Fibroblast of peridontal ligament (primary cell): ENCODE measurements around the gene IL11.
A peak's percentile ranks its signal among the peaks of the same experiment; 100 is the strongest.
"Not testable (repeated sequence)": the region's sequence is repeated elsewhere in the genome, so short reads cannot be mapped to it uniquely, and the experiment has no call there.

ENCODE experiments used
- DNase-seq: peaks from one replicate; pipeline ENCODE4 v3.0.0-alpha.2; 2010; ENCODE audit errors: extremely low read depth

Gene IL11

DNA sequence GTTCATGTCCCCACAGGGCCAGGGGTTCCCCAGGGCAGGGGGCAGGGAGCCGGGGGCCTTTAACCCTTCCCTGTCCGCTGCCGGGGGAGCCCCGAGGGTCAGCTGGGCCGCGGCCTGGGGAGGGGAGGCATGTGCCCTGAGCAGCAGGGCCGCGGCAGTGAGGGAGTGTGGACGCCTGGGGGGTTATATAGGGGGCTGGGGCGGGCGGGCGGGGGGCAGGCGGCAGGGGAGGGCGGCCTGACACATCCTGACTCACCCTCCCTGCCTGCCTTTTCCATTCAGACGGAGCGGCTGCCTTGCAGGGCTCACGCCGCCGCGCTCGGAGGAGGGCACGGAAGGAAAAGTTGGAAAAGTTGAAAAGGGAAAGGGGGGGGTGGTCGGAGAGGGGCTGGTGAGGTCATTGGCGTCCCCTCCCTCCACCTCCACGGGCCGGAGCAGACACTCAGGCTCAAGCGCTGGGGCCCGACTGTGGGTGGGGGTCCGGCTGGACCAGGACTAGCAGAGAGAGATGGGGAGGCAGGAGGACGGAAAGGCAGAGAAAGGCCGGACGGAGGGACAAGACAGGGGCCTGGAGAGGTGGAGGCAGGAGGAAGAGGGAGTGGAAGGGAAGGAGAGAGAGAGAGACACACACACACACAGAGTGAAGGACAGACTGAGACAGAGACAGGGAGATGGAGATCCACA lies at the start of gene IL11:
TSS of gene IL11 (minus strand) at position 159 of the 684 bp plus-strand sequence. CDS start at position 6, 153 bp downstream.
- DNase-seq, result peak; percentile 25

DNA sequence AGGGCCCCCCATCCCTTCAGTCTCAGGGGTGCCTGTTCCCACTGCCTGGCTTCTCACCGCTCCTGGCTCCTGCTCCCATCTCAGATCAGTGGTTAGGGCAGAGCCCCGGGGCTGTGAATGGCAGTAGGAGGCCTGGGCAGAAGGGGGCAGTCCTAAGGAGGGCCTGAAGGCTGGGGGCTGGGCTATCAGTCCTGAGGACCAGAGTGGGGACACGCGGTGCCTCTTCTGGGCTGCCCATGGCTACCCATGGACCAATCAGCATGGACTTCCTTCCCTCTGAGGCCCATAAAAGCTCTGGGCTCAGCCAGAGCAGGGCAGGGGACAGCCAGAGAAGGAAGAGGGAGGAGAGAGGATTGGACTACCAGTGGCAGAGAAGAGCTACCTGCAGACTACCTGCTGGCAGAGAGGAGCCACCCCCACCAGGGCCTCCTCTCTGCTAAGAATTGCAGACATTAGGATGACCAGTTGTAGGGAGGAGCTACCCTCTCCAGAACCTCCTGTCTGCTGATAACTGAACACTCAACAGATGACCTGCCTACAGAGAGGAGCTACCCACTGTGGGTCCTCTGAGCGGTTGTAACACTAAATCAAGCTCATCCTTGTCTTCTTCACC lies 49.5 kb upstream of the IL11 start:
- no peak for DNase-seq

DNA sequence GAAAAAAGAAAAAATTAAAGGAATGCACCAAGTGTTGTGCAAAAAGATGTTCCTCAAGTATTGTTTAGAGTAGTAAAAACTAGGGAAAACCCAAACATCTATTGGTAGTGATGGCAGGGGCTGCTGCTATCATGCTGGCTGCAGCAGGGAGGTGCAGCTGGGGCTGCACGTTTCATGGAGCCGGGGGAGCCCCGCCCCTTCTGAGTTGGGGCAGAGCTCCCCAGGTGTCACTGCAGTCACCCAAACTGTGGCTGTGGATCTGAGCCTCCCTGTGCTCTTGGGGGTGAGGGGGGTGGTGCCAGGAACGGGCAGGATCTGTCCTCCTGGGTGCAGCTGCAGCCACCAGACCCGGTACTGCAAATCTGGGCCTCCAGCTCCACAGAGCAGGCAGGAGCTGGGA lies 48.8 kb upstream of the IL11 start:
- DNase-seq, result no peak

DNA sequence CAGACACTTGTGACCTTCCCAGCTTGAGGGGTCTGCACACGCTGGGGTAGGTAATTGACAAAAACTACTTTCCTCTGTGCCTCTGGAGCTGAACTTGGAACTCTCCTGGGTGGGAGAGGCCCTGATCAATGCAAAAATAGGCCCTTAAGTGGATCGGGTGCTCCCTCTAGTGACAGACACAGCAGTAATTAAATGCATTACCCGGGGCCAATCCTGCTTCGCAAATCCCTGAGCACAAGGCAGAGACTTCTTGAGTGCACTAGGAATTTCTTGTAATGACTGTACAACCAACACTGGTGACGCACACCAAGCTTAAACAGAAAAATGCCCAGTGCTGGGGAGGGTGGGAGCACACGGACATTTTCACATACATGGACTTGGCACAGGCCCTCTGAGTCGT lies 47.9 kb upstream of the IL11 start:
- peak; percentile 90 for DNase-seq

DNA sequence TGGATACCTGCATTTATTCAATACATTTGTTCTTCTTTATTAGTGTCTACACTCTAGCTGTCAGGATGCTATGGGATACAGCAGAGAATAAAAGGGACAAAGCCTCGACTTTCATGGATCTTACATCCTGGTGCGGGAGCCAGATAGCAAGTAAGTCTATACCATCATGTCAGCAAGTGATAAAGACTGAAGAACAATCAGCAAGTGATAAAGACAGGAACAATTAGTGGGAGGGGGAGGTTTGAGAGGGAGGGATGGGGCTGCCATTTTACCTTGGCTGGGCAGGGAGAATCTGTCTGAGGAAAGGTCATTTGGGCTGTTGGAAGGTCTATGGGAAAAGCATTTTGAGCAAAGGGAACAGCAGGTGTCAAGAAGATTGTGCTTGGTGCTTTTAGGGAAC lies 39.9 kb upstream of the IL11 start:
- no peak for DNase-seq

DNA sequence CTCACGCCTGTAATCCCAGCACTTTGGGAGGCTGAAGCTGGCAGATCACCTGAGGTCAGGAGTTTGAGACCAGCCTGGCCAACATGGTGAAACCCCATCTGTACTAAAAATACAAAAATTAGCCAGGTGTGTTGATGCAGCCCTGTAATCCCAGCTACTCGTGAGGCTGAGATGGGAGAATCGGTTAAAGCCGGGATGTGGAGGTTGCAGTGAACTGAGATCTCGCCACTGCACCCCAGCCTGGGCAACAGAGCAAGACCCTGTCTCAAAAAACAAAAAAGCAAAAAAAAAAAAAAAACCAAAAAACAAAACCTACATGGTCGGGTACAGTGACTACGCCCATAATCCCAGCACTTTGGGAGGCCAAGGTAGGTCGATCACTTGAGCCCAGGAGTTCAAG lies 38.9 kb upstream of the IL11 start:
- not testable (repeated sequence) for DNase-seq

DNA sequence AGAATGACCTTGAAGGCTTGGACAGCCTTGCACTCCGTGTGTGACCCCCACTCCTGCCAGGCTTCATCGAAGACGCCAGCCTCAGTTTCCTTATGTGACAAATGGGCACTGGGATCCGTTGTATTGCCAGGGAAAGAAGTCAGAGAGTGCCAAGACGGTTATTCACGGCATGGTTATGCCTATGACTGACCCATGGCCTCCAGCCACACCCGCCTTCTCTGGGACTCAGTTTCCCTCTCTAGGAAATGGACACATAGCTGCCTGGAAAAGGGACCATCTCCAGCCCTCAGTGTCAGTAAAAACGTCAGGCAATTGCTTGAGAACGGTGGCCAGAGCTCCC lies 38.2 kb upstream of the IL11 start:
- DNase-seq, result no peak

DNA sequence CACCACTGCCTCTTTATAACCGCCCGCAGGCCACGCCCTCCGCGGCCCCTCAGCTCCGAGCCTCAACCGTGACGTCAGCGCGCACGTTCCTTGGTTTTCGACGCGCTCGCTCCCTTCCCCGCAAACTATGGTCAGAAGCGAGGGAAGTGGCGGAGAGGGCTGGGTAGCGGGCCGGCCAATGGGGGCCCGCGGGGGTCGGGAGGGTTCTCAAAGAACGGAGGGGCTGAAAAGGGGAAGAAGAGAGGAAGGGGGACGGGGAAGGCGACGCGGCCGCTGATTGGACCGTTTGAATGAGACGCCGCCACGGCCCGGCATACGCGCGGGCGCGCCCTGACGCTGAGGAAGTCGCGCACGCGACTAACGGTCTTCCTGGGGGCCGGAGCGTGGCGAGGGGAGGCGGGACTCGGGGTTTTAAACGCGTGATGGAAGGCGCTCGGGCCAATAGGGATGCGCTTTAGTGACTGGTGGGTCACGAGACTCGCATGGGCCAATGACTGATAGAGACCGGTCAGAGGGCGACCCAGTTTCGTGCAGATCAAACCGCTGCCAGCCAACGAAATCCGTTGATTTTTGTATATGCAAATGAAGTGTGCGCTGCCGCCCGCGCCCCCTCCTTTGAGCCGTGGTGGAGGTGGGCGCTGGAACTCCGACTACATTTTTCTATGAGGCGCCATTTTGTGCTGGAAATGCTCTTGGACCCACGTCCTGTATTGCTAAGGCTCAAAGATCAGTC lies 37.7 kb upstream of the IL11 start:
- peak; percentile 99 for DNase-seq

DNA sequence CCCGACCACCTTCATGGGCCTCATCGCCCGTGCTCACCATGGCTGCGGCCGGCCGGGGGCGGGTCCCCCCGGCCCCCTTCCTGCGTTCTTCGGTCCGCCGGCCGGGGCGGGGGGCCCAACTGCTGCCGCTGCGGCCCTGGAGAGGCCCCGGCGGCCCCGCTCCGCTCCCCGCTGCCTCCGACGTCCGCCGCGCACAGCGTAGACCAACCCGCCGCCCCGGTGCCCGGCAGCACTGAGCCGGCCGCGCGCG lies 37.2 kb upstream of the IL11 start, which contains the start of gene UBE2S:
TSS of gene UBE2S (minus strand) at position 239 of the 250 bp plus-strand sequence. CDS start at position 40, 199 bp downstream.
- DNase-seq, result not testable (repeated sequence)

DNA sequence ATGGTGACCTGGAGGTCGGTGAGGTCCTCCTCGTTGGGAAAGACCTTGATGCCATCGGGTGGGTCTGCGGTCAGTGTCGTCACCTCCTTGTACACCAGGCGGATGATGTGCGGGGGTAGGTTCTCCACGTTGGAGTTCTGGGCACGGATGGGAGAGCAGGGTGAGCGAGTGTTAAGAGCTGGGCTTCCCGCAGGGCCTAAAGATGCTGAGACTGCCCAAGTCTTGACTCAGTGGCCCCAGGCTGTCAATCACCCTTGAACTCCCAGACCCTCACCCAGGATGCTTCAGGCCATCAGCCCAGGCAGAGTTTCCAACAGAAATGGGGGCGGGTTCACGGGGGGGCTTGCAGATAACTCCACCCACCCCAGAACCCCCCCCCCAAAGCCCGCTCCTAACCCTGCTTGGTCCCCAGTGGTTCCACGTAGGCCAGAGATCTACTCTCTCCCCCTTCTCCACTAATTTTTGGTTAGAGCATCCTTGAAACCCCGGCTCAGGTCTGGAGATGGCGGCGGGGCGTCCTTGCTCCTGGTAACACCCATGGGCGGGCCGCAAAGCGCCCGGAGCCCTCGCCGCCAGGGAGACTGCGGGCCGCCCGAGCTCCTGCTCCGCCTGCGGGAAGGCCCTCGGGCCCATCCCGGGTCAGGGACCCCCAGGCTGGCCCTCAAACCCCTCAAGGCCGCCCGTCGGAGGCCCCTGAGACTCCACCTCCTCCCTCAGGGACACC lies 36.7 kb upstream of the IL11 start:
- DNase-seq, result peak; percentile 25

DNA sequence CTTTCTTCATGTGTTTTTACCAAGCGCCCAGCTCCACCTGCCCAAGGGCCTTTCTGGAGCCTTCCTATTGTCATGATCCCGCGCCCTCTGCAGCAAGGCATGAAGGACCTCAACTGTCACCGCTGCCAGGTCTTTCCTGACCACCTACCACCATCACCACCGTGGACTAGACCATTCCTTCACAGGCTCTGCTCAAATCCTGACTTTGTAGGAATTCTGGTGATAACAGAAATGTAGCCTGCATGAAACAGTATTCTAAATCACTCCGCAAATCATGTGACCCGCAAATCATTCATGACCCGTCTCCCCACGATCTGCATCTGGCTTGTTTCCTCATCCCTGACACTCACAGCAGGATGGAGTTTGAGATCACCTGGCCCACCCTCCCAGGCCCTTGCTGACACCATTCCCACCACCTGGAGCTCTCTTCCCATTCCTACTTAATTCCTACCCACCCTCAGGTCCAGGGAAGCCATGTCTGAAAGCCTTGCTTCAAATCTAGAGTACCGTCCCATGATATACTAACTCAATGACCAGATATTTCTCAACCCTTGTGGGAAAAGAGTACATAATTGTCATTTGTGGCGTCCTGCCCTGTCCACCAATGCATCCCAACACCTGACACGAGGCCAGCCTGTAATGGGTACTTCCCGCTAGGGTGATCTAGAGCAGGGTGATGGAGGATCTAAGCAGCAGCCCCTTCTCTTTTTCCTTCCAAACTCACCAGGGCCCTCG lies 36.0 kb upstream of the IL11 start:
- no peak for DNase-seq

DNA sequence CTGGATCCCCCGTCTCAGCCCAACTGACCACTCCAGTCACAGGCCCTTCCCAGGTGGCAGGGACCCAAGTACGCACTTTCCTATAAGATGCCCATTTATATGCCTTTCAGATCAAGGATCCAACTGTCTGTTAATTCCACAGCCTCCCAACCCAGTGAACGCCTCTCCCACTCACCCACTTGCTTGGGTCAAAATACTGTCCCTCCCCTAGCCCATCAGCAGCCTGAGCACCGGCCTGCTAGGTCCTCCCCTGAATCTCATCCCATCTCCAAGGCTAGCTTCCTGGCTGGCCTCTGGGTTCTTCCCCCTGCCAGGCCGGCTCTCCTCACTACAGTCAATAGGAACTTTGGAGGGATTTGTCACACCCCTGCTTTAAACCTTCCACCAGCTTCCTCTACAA lies 35.4 kb upstream of the IL11 start:
- no peak for DNase-seq

DNA sequence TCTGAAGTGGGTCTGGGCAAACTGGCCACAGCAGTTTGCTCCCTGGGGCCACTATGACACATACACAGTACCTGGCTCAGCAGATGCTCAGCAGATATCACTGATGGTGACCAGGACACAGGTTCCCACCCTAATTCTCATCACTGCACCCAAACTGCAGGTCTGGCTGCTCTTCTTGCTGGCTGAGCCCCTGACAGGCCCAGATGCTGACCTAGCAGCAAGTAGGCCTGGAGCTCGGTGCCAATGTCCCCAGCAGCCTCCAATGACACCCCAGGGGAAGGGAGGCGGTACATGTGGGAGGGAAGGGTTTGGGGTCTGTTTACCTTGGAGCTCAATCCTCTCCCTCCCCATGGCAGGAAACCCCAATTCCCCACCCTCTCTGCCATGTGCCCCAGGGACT lies 32.2 kb upstream of the IL11 start:
- DNase-seq, result no peak

DNA sequence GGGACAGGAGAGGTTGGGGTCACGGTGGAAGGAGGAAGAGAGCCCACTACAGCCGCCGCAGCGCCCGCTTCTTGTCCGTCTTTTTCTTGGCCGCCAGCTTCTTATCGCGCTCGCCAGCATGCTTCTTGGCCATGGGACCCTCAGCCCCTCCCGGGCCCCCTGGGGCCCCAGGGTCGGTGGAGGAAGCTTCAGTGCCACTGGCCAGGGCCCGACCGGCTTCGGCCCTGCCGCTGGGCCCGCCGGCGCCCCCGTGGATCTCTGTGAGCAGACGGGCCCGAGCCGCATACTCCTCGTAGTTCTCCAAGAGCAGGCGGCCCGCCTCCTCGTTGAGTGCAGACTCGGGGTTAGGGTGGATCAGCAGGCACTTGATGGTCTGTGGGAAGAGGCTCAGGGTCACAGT lies 31.1 kb upstream of the IL11 start:
- not testable (repeated sequence) for DNase-seq

DNA sequence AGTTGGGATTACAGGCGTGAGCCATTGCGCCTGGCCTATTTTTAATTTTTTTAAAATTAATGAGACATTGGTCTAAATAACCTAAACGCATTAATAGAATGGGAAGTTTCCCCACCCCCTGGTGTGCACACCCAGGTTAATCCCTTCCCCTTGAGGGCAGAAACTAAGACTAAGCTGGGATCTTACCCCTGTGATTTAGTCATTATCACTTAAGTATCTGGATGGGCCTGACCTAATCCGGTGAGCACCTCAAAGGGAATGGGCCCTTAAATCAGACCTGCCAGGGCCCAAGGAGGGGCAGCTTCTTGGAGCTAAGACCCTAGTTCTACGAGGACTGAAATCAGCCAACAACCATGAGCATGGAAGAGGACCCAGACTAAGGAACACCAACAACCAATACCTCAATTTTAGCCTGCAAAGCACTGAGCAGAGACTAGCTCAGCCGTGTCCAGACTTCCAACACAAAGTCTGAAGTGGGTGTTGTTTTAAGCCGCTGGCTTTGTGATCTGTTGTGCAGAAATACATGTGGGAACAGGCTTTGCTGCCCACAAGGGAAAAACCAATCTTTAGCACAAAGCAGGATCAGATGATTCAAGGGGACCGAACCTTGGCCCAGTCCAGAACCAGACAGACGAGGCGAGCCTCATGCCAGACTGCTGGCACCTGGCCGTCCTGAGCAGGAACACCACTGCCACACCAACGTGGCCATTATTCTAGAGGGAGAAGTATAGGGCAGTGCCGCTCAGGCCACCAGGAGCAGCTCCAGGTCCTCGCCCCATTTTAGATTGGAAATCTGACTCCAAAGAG lies 30.2 kb upstream of the IL11 start:
- DNase-seq, result no peak

DNA sequence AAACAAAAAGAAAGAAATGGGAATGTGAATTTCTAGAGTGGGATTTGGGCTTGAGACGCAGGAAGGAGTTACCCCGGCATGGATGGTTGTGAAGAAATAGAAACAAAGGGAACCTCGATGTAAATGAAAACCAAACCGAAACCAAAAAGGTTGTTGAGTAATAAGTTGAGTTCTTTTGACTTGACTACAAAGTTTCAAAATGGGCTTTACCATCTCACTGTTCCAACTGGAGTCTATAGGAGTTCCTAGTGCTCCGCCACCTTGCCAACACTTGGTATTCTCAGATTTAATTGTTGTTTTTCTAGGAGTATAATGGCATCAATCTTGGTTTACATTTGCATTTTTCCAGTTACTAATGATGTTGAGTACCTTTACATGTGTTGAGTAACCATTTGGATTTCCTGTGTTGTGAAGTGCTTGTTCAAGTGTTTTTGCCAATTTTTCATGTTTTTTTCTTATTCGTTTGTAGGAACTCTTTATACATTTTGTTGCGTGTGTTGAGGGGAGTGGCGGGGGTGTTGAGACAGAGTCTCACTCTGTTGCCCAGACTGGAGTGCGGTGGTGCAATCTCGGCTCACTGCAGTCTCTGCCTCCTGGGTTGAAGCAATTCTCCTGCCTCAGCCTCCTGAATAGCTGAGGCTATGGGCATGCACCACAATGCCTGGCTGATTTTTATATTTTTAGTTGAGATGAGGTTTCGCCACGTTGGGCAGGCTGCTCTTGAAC lies 28.1 kb upstream of the IL11 start:
- no peak for DNase-seq

DNA sequence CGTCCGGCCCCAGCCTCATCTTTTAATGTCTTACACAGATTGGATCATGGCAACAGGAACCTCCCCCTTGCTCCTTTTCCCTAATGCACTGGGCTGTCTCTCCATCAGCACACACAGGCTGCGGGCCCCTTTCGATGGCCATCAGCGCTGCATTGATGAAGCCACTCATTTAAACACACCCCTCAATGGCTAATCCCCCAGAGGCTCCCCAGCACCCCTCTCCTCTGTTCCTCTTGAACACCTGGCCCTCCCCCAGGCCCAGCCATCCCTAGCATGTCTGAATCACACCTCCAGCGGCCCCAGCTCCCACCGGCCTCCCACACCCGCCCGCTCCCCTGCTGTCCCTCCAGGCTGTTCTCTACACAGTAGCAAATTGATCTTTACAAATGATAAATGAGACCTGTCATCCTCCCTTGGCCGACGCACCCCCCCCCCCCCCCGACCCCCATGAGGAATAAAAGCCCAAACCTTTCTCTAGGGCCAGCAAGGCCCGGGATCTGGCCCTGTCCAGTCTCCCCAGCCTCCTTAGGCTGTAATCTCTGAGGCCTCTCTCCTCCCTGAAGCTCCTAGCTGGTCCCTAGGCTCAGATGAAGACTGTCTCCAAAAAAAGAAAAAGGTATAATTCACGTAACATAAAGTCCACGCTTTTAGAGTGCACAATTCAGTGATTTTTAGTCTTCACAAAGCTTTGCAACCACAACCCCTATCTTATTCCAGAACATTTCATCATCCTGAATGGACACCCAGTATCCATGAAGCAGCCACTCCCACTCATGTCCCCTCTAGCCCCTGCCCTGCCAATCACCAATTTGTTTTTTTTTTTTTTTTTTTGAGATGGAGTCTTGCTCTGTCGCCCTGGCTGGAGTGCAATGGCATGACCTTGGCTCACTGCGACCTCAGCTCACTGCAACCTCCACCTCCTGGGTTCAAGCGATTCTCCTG lies 22.8 kb upstream of the IL11 start:
- DNase-seq, result no peak

DNA sequence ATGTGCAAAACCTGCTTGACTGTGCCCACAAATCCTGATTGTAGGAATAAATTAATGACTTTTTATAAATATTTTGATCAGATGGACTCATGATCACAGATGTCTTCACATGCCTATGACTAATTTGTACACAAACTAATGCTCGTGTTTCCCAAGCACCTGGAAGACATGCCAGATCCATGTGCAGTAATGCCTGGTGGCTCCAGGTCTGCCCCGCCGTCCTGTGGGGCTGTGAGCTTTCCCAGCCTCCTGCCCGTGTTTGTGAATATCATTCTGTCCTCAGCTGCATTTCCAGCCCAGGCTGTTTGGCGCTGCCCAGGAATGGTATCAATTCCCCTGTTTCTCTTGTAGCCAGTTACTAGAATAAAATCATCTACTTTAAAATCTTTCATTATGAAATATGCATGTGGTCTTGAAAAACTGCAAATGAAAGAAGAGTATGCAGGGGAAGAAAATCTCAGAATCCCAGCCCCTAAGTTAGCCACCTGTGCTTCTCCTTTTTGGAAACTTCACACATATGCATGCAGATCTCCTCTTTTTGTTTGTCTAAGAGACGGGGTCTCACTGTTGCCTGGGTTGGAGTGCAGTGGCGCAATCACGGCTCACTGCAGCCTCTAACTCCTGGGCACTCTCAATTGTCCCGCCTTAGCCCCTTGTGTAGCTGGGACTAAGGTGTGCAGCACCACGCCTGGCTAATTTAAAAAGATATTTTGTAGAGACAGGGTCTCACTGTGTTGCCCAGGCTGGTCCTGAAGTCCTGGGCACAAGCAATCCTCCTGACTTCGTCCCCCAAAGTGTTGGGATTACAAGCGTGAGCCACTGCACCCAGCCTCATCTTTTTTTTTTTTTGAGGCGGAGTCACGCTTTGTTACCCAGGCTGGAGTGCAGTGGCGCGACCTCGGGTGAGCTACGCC lies 21.7 kb upstream of the IL11 start:
- no peak for DNase-seq
